HG02623 (cell line): ENCODE measurements around the gene SCIN.
"Not testable (repeated sequence)": the region's sequence is repeated elsewhere in the genome, so short reads cannot be mapped to it uniquely, and the experiment has no call there.

Experiments used
- ATAC-seq: cut with Tn5 transposase; IDR thresholded peaks from one replicate; pipeline ENCODE4 v1.9.1; 2021; ENCODE audit warnings: moderate library complexity; ENCODE audit not compliant: unreplicated experiment

The SCIN gene

DNA sequence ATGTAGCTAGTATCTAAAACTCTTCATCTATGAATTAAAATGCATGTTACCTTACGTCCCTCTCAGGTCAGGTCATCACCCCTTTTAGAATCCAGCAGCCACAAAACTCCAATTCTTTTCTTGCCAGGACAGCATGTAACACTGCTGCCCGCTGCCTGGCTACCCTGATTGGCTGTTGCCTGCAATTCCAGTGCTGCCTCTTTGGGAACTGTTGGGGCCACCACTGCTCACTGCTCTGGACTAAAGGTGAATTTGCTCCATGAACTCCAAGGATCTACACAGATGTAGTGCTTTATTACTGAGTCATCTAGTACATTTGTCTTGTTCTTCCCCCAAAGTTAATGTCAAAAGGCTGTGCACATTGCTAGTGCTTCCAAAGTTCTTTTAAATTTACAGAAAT is 40.4 kb downstream of the SCIN start:
- ATAC-seq = no peak

DNA sequence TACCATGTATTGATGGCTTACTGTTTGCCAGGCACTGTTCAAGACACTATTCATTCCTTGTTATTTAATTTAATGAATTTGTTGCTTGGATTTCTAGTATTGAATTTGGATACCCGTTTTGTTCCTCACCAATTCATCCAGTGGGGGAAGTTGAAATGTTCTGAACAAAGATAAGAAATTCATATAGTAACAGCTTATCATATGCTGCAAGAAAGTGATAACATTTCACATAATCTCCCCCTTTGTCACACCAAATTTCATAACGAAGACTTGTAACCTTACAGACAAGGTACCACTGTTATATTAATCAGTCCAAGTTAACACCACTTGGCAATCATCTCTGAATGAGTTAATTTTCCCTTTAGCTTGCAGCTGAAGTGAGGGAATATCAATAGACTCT is 42.1 kb downstream of the SCIN start:
- no peak for ATAC-seq

DNA sequence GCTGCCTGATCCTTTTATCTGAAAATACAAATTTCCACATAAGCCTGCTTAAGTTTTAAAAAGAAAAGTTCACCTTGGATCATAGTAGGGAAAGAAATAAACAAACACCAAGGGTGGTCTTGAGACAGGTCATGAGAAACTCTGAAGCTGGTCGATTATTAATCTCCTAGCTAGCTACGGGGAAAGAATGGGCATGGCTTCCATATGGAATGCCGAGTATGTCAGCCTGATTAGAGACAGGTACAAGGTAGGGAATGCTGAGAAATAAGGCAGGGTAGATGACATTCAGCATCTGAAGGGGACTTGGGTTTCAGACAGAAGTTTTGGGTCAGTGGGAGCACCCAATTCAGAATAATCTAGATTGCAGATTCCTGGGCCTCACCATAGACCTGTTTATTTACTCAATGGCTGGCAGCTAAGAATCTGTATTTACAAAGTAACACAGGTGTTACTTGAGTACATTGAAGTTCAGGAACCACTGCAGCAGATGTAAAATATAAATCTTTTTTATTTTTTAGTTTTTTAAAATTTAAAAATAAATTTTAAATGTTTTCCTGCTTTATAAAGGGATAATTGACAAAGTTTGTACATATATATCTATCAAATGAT is 49.0 kb downstream of the SCIN start:
- ATAC-seq = no peak

GRCh38 chr7:12620371-12620770 is 49.9 kb downstream of the SCIN start:
- ATAC-seq = no peak

- no peak for ATAC-seq
Measured at GRCh38 chr7:12623223-12623622, 52.7 kb downstream of the SCIN start.

GRCh38 chr7:12623885-12624498 is 53.5 kb downstream of the SCIN start:
- ATAC-seq = no peak

DNA sequence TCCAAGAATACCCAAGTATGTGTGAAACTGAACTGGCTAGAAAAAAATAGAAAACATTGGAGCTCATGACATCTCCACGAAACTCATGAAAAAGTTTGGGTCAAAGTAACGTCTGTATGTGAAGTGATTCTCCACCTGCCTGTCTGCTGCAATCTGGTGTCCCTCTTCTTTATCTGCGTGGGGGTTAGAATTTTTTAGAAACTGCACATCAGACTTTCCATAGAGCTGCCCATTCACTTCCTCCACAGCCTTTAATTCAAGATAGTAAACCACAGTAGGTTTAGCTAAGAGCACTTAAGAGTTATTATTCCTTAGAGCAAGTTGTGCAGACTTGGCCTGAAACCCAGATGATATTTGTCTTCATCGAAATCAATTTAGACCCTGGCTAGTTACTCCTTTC is 55.3 kb downstream of the SCIN start:
- no peak for ATAC-seq

DNA sequence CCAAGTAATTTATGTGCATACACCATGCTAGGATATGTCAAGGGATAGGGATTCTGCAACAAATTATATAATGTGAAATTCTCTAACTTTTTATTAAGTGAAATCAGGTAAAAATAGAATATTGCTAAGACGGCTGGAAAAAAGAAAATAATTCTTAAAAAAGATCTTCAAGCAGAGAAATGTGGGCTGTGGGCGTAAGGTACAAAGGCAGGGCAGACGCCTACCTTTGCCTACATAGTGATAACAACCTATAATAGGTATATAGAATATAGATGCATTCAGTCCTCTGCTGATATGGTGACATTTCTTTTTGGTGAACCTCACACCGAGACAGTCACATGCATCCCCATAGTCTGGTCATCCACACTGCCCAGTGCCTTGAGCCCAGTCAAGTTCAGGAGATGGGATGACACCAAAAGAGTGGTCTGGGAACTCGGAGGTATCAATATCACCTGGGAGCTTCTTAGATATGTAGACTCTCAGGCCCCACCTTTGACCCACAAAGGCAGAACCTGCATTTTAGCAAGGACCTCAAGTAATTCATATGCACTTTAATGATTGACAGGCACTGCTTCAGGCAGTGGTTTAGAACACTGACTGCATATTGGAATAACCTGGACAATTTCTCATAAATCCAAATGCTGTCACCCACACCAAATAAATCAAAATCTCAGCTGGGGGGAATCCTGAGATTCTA is 59.4 kb downstream of the SCIN start:
- ATAC-seq = no peak

DNA sequence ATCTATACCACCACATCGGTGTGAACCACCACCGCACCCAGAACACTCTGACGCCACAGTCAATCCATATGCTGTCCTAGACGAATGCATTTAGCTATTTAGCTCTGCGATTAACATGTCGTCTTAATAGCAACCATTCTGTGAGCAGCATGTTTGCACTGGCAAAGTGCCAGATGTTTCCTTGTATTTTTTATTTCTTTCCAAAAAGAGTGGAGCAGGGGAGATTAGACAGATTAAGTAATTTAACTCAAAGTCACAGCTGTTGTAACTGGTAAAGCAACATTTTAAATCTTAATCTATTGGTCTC is 59.9 kb downstream of the SCIN start:
- ATAC-seq = no peak

DNA sequence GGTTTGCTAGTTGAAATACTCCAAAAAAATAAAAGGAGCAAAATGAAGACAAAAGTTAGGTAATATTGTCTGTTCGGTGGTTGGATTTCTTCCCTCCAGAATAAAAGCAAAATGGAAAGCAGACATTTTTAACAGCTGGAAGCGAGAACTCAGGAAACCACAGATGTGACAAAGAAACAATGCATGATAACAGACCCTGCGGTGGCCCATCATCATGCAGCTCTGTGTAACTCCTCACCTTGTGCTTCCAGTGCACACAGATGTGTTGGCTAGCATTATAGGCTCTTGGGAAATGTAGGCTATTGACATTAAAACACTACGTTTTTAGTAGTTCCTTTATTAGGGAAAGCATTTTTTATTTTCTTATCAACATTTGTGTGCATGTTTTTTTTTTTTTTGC is 63.1 kb downstream of the SCIN start:
- no peak for ATAC-seq

DNA sequence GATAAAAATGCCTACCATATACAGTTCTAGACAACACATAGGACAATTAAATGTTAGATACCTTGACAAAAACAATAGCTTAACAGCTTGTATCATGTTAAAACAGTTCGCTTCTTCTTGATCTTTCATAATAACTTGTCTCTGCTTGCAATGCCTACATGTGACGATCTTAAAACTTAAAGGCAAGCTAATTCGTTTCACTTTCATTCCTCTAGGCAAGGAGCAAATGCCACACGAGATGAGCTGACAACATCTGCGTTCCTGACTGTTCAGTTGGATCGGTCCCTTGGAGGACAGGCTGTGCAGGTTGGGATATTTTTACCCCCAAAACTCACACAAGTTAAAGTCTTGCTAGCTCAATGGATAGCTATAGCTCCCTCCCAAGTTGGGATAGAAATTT is 65.3 kb downstream of the SCIN start:
- peak; percentile 56 for ATAC-seq

DNA sequence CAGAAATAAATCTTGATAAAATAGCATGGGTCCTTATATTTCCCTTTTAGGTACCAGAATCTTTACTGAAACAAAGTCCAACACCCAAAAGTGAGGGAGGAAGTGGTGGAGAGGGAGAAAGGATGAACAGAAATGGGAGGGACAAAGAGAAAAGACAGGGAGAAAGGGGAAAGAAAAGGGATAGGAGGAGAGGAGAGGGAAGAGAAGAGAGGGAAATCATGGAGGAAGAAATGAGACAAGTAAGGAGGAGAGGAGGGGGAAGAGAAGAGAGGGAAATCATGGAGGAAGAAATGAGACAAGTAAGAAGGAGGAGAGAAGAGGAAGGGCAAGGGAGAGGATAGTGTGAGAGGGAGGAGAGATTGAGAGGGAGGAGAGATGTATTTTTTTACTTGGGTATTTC is 66.8 kb downstream of the SCIN start:
- ATAC-seq = no peak

- peak; percentile 43 for ATAC-seq
Measured at GRCh38 chr7:12637819-12638592, 67.5 kb downstream of the SCIN start.

DNA sequence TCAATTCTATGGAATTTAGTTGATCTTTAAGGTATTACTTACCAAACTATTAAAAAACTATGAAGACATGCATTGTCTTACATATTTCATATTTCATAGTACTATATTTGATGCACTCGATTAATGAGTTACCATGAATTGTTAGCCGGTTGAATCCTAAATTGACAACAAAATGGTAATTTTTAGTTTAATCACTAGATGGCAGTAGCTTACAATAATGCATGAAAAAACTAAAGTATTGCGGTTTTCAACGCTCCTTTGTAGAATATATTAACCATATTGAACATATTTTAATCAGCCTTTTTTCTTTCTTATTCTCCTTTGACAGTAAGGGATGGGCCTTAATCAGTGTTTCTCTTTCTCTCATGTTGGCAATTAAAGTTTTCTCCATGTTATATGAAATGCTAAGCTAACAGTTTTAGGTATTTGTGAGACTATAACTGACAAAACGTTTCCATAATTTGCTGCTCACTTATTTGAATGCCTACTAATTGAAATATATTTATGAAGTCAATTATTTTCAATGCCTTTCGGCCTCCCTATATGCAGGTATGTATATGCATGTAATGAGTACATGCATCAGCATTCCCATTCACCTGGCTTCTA is 68.4 kb downstream of the SCIN start:
- peak; percentile 38 for ATAC-seq

DNA sequence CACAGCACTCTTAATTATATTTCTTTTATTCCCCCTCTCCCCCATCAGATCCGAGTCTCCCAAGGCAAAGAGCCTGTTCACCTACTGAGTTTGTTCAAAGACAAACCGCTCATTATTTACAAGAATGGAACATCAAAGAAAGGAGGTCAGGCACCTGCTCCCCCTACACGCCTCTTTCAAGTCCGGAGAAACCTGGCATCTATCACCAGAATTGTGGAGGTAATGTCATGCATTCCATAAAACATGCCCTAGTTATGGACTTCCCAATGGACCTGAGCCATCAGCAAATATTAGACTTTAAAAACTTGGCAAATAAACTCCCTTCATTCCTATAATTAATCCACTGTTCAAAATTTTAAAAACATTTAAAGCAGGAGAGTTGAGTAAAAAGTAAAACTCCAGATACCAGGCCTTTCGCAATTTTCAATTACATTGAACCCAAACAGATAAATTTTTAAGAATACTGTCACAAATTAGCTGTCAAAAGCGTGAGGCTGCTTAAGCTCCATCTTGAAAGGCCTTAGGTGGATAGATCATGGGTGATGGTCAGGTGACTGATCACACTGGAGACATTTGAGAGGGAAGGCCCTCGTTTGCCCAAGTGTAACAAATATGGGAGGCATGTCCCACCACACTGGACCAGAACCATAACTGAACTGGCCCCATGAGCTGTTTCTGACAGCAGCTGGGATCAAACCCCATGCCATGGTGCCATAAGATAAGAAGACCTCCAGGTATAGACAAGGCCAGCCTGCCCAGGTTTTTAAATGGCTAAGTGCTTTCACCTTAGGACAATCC is 70.0 kb downstream of the SCIN start:
- no peak for ATAC-seq

GRCh38 chr7:12641196-12641595 is 70.7 kb downstream of the SCIN start:
- ATAC-seq = no peak

GRCh38 chr7:12642508-12642907 is 72.0 kb downstream of the SCIN start:
- no peak for ATAC-seq

DNA sequence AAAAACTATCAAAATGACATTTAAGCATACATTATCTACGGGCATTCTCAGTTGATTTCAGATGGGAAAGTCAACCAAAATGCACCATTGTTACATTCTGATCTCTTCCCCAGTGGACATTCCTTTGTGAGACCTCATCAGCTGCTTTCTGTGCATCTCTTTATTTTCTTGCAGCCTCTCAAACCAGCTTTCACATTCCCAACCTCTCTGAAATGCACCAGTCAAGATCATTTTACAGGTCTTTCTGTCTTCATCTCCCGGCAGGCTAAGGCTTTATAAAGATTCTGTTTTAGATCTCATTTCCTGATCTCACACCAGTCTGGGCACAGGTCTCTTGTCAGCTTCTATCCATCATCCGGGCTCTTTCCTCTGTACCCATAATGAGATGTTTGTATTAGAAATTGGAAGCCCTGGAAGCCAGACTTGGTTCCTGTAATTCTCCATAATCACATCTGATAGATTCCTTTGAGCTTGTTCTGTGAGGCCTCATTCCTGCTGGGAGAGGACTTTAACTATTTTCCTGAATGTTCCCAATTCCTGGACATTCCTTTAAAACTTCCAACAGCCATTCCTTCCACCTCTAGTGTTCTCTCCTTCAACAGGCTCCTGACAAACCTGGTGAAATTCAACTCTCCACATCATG is 72.6 kb downstream of the SCIN start:
- ATAC-seq = no peak

- ATAC-seq = no peak
Measured at GRCh38 chr7:12643644-12644043, 73.1 kb downstream of the SCIN start.

- ATAC-seq = not testable (repeated sequence)
Measured at GRCh38 chr7:12645212-12645611, 74.7 kb downstream of the SCIN start.
